Neural progenitor cell (in vitro differentiated cells): ENCODE results near the gene POLR2C. TPM values are rescaled to one million over a fixed set of nuclear protein-coding genes. Genes with fewer than 3 reads are reported as not detected.
A peak's percentile ranks its signal among the peaks of the same experiment; 100 is the strongest.

Experiments
- DNase-seq: peaks from one replicate; pipeline ENCODE4 v3.0.0-alpha.2; 2016; ENCODE audit warnings: low spot score
- H2AFZ ChIP-seq: fragments of 200-600 bp; sonication (generic); replicated peaks from 2 replicates; pipeline ENCODE4 v1.6.1; 2016; ENCODE audit warnings: antibody characterized with exemption
- H3F3A ChIP-seq: fragments of 200-600 bp; sonication (generic); 2 replicates; pipeline ENCODE4 v1.6.1; 2016; ENCODE audit warnings: antibody characterized with exemption, low read depth
- H3K27ac ChIP-seq: fragments of 200-600 bp; sonication (generic); 2 replicates; pipeline ENCODE4 v1.5.1; 2016; ENCODE audit warnings: mild to moderate bottlenecking
- H3K27me3 ChIP-seq: fragments of 200-600 bp; sonication (generic); 2 replicates; pipeline ENCODE4 v1.6.1; 2016; ENCODE audit warnings: mild to moderate bottlenecking, moderate library complexity
- H3K36me3 ChIP-seq: fragments of 200-600 bp; sonication (generic); 2 replicates; pipeline ENCODE4 v1.5.1; 2016
- H3K4me1 ChIP-seq: fragments of 200-600 bp; sonication (generic); 2 replicates; pipeline ENCODE4 v1.6.1; 2016; ENCODE audit warnings: mixed run types
- H3K4me2 ChIP-seq: fragments of 200-600 bp; sonication (generic); 2 replicates; pipeline ENCODE4 v1.6.1; 2016
- H3K4me3 ChIP-seq: fragments of 200-600 bp; sonication (generic); 2 replicates; pipeline ENCODE4 v1.5.1; 2016
- H3K79me2 ChIP-seq: fragments of 200-600 bp; sonication (generic); 2 replicates; pipeline ENCODE4 v1.6.1; 2016; ENCODE audit warnings: low read depth
- H3K9ac ChIP-seq: fragments of 200-600 bp; sonication (generic); 2 replicates; pipeline ENCODE4 v1.6.1; 2016
- H3K9me3 ChIP-seq: fragments of 200-600 bp; sonication (generic); 2 replicates; pipeline ENCODE4 v1.5.1; 2016; ENCODE audit warnings: low read depth
- H4K20me1 ChIP-seq: fragments of 200-600 bp; sonication (generic); 2 replicates; pipeline ENCODE4 v1.6.1; 2016; ENCODE audit warnings: low read depth
- H3K27ac Mint-ChIP-seq: 3 replicates; pipeline ENCODE4 v1.8.0; 2021; ENCODE audit warnings: mixed read lengths
- H3K27me3 Mint-ChIP-seq: 2 replicates; pipeline ENCODE4 v1.8.0; 2022; ENCODE audit warnings: low read depth, mild to moderate bottlenecking, inconsistent platforms, moderate library complexity, mixed read lengths; ENCODE audit not compliant: insufficient read depth
- H3K36me3 Mint-ChIP-seq: 3 replicates; pipeline ENCODE4 v1.8.0; 2021; ENCODE audit warnings: mixed read lengths
- H3K4me1 Mint-ChIP-seq: 3 replicates; pipeline ENCODE4 v1.8.0; 2021; ENCODE audit warnings: mixed read lengths
- H3K4me3 Mint-ChIP-seq: 3 replicates; pipeline ENCODE4 v1.8.0; 2021; ENCODE audit warnings: mild to moderate bottlenecking, moderate library complexity, mixed read lengths
- H3K9me3 Mint-ChIP-seq: 3 replicates; pipeline ENCODE4 v1.8.0; 2020; ENCODE audit warnings: mixed read lengths
- EZH2 ChIP-seq: fragments of 200-600 bp; sonication (generic); IDR thresholded peaks from 2 replicates; pipeline ENCODE4 v1.6.1; 2017; ENCODE audit warnings: antibody characterized with exemption, mild to moderate bottlenecking, moderate library complexity
- EZH2phosphoT487 ChIP-seq: fragments of 200-600 bp; sonication (generic); IDR thresholded peaks from 2 replicates; pipeline ENCODE4 v1.6.1; 2017; ENCODE audit warnings: antibody characterized with exemption
- total RNA-seq: library from RNA; depleted of rRNA; stranded (reverse); fragments of >200 nt; gene quantifications from 2 replicates; pipeline ENCODE4 v1.2.3, GENCODE V29; 2015; ENCODE audit warnings: low replicate concordance
- TF ChIP-seq, protein P1 (sequence below): fragments of 200-600 bp; sonication (generic); IDR thresholded peaks from 2 replicates; pipeline ENCODE4 v1.5.1; 2017; ENCODE audit warnings: antibody characterized with exemption, mild to moderate bottlenecking

Gene POLR2C
- total RNA-seq, 1 donor from 2014 or later = 58.4 TPM

DNA sequence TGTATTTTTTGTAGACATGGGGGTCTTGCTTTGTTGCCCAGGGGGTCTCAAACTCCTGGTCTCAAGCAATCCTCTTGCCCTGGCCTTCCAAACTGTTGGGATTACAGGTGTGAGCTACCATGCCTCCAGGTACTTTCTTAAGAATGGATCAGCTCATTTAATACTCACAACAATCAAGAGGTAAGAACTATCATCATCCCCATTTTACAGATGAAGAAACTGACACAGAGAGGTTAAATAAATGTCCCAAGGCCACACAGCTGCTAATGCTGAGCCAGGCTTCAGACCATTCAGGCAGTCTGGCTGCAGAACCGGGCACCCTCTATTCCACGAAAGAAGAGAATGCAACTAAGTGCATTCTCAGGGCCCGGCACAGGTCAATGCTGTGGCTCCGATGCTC, 51.9 kb downstream of the POLR2C start:
- Histone ChIP-seq H3K79me2 (no peaks in the 10 kb centered on the region), H3F3A (peaks cover 5% of the 10 kb centered on the region), H3K36me3 (no peaks in the 10 kb centered on the region), H3K9me3 (no peaks in the 10 kb centered on the region), H3K27me3 (no peaks in the 10 kb centered on the region), H3K27ac (no peak overlapping the region), H3K4me2 (no peak overlapping the region), H3K9ac (no peak overlapping the region), H3K4me3 (no peak overlapping the region), H2AFZ (no peak overlapping the region), H4K20me1 (no peaks in the 10 kb centered on the region), H3K4me1 (no peaks in the 10 kb centered on the region)
- Mint-ChIP-seq H3K36me3 (peaks cover 8% of the 10 kb centered on the region), H3K27me3 (peaks cover 10% of the 10 kb centered on the region), H3K4me3 (no peak overlapping the region), H3K27ac (peak overlapping the region; percentile 1), H3K9me3 (no peaks in the 10 kb centered on the region), H3K4me1 (peaks cover 9% of the 10 kb centered on the region)
- TF ChIP-seq EZH2 = no peak
- no peak for DNase-seq

DNA sequence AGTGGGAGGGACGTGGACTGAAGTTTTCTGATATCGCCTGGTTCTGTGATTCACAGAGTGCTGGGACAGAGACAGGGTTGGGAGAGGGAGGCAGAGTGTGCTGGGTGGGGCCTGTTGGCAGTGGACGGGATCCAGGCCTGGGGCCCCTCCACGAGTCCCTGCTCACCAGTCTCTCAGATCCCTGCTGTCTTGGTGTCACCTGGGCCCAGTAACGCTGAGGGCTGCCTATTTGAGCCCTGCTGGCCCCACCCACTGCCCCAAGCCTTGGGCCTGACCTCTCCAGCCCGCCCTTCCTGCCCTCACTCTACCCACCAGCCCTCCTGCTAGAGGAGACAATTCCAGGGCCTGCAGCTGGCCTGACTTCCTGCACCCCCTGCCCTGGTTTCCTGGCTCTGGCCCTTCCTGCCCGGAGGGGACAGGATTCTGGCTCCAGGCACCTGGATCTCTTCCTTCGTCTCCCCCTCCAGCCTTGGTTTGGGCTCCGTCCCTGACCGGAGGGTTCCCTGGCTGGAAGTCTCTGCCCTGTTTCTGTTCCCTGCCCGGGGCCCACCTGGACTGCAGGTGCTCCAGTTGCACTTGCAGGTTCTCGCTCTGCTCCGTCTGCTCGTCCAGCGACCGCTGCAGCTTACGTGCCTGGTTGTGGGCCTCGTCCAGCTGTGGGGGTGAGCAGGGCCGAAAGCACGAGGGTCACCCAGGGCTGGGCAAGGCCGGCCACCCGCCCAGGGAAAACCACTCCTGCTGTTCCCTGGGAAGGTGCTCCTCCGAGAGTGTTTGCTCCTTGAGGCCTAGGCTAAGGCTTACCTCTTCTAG, 52.5 kb downstream of the POLR2C start:
- no peak for DNase-seq
- H3K4me1 Mint-ChIP-seq = peaks cover 7% of the 10 kb centered on the region
- Histone ChIP-seq H3K4me2 (no peak overlapping the region), H3K27ac (no peak overlapping the region), H3K9ac (no peak overlapping the region), H3K9me3 (no peaks in the 10 kb centered on the region), H2AFZ (no peak overlapping the region), H4K20me1 (no peaks in the 10 kb centered on the region), H3F3A (peaks cover 5% of the 10 kb centered on the region), H3K4me3 (no peak overlapping the region), H3K4me1 (no peaks in the 10 kb centered on the region), H3K79me2 (no peaks in the 10 kb centered on the region), H3K27me3 (no peaks in the 10 kb centered on the region), H3K36me3 (no peaks in the 10 kb centered on the region)
- peaks cover 10% of the 10 kb centered on the region for H3K27me3 Mint-ChIP-seq
- H3K36me3 Mint-ChIP-seq = peaks cover 8% of the 10 kb centered on the region
- no peaks in the 10 kb centered on the region for H3K9me3 Mint-ChIP-seq
- TF ChIP-seq, protein P1, sequence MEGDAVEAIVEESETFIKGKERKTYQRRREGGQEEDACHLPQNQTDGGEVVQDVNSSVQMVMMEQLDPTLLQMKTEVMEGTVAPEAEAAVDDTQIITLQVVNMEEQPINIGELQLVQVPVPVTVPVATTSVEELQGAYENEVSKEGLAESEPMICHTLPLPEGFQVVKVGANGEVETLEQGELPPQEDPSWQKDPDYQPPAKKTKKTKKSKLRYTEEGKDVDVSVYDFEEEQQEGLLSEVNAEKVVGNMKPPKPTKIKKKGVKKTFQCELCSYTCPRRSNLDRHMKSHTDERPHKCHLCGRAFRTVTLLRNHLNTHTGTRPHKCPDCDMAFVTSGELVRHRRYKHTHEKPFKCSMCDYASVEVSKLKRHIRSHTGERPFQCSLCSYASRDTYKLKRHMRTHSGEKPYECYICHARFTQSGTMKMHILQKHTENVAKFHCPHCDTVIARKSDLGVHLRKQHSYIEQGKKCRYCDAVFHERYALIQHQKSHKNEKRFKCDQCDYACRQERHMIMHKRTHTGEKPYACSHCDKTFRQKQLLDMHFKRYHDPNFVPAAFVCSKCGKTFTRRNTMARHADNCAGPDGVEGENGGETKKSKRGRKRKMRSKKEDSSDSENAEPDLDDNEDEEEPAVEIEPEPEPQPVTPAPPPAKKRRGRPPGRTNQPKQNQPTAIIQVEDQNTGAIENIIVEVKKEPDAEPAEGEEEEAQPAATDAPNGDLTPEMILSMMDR = no peak
- no peak for TF ChIP-seq EZH2
- no peak for TF ChIP-seq EZH2phosphoT487
- H3K4me3 Mint-ChIP-seq = no peak overlapping the region
- no peak overlapping the region for H3K27ac Mint-ChIP-seq

DNA sequence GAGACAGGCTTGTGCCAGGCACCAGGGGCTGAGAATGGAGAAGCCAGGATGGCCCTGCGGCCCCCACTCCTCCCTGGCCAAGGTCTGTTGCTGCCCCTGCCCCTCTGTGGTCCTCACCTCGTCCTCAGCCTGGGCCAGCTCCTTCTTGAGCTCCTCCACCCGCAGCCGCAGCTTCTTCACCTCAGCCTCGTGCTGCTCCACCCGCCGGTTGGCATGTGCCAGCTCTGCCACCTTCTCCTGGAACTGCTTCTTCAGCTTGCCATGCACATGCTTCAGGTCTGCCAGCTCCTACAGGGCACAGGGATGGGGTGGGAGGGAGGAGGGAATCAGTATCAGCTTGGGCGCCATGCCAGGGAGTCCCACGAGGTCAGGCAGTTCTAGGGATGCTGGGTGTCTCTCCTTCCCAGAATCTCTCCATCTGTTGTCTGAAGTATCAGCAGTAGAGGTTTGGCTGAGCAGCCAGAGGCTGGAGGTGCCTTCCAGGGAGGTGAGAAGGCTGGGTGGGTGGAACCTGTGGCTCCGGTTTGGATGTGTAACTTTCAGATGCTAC, 53.8 kb downstream of the POLR2C start:
- no peaks in the 10 kb centered on the region for H4K20me1 ChIP-seq

DNA sequence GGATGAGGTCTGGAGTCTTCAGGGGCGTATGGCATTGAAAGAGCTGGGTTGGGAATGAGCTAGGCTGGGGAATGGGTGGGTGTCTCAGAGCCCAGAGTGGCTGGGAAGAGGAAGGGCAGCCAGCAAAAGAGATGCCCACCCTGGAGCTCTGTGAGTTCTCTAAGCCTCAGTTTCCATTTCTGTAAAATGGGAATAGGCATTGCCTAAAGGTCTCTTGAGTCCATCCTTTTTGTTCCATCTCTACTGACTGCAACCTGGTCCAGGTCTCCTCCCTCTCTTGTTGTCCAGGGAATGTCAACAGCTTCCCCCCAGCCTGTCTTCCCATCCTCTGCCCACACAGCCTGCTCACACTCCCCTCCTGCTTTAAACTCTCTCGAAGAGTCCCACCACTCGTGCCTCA, 54.3 kb downstream of the POLR2C start:
- Histone ChIP-seq H3F3A (no peaks in the 10 kb centered on the region), H3K79me2 (no peaks in the 10 kb centered on the region), H3K27ac (no peak overlapping the region), H3K9me3 (no peaks in the 10 kb centered on the region), H3K4me1 (no peaks in the 10 kb centered on the region), H4K20me1 (no peaks in the 10 kb centered on the region), H3K4me3 (no peak overlapping the region), H3K36me3 (no peaks in the 10 kb centered on the region), H3K4me2 (no peak overlapping the region), H2AFZ (no peak overlapping the region), H3K9ac (no peak overlapping the region), H3K27me3 (no peaks in the 10 kb centered on the region)
- Mint-ChIP-seq H3K27ac (no peak overlapping the region), H3K36me3 (peaks cover 8% of the 10 kb centered on the region), H3K9me3 (no peaks in the 10 kb centered on the region), H3K27me3 (peaks cover 6% of the 10 kb centered on the region), H3K4me3 (no peak overlapping the region), H3K4me1 (no peaks in the 10 kb centered on the region)
- no peak for DNase-seq
- TF ChIP-seq, protein P1 = no peak
- TF ChIP-seq EZH2 (no peak), EZH2phosphoT487 (no peak)

More for the DNA sequence above, 53.8 kb downstream of the POLR2C start:
- Histone ChIP-seq H2AFZ (no peak overlapping the region), H3K27me3 (no peaks in the 10 kb centered on the region), H3F3A (no peaks in the 10 kb centered on the region), H3K4me1 (no peaks in the 10 kb centered on the region), H3K9ac (no peak overlapping the region), H3K9me3 (no peaks in the 10 kb centered on the region), H3K79me2 (no peaks in the 10 kb centered on the region), H3K27ac (no peak overlapping the region), H3K4me3 (no peak overlapping the region), H3K4me2 (no peak overlapping the region), H3K36me3 (no peaks in the 10 kb centered on the region)
- no peak for TF ChIP-seq EZH2
- peaks cover 8% of the 10 kb centered on the region for H3K36me3 Mint-ChIP-seq
- no peaks in the 10 kb centered on the region for H3K9me3 Mint-ChIP-seq
- no peak overlapping the region for H3K27ac Mint-ChIP-seq
- peaks cover 7% of the 10 kb centered on the region for H3K27me3 Mint-ChIP-seq
- DNase-seq = no peak
- H3K4me1 Mint-ChIP-seq = no peaks in the 10 kb centered on the region
- H3K4me3 Mint-ChIP-seq = no peak overlapping the region
